Measurements from ENCODE around the gene CTDSPL.

CTDSPL gene

GRCh38 chr3:37974121-37975083 lies 112.7 kb downstream of the CTDSPL start:
- H3K4me1 ChIP-seq (ENCODE audit: control insufficient read depth, insufficient read depth, low read length), result no peaks in the 10 kb centered on the region
- no peaks in the 10 kb centered on the region for H3K9me3 ChIP-seq (ENCODE audit: control insufficient read depth, insufficient read depth, low read depth, low read length)
- POLR2A ChIA-PET, result interaction anchor here (1.0 kb wide), 1 partner anchor 22 kb away, joined by 3 read pairs; no protein-coding TSS in a partner anchor
- H3K36me3 ChIP-seq (ENCODE audit: control insufficient read depth in 2 of 2, insufficient read depth in 1 of 2, low read length in 2 of 2), result peaks cover 0 to 17% of the 10 kb centered on the region in 2 experiments; a peak in 2 of 3 replicates
- CTCF ChIA-PET, result interaction anchor here (0.6 to 4.6 kb wide), 23 partner anchors 9 to 1234 kb away, joined by 3 to 37 read pairs (median 4); no protein-coding TSS in a partner anchor
- H3K4me3 ChIP-seq (ENCODE audit: low read depth, low read length), result no peak overlapping the region
- TF ChIP-seq, protein P1, sequence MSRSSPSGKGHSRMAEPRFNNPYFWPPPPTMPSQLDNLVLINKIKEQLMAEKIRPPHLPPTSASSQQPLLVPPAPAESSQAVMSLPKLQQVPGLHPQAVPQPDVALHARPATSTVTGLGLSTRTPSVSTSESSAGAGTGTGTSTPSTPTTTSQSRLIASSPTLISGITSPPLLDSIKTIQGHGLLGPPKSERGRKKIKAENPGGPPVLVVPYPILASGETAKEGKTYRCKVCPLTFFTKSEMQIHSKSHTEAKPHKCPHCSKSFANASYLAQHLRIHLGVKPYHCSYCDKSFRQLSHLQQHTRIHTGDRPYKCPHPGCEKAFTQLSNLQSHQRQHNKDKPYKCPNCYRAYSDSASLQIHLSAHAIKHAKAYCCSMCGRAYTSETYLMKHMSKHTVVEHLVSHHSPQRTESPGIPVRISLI (tag by site-specific recombination; IDR thresholded peaks at IDR 0.05), result no peak
- TF ChIP-seq ZNF558 (tag by site-specific recombination; IDR thresholded peaks at IDR 0.05), result no peak
- TF ChIP-seq ZNF354C (tag by site-specific recombination; IDR thresholded peaks at IDR 0.05; ENCODE audit: borderline replicate concordance, low read depth), result no peak
- TF ChIP-seq CTCF (tag by site-specific recombination; IDR thresholded peaks at IDR 0.05), result peak; percentile 69
- no peak for TF ChIP-seq SCRT1 (tag by site-specific recombination; IDR thresholded peaks at IDR 0.05; ENCODE audit: borderline replicate concordance)
- TF ChIP-seq ZNF157 (tag by site-specific recombination; IDR thresholded peaks at IDR 0.05), result no peak
- peak; percentile 35 for TF ChIP-seq ZNF654 (tag by site-specific recombination; IDR thresholded peaks at IDR 0.05; ENCODE audit: low read depth)
- TF ChIP-seq ZSCAN16 (tag by site-specific recombination; IDR thresholded peaks at IDR 0.05), result 0 out of 2 replicates have a peak, but pooled peaks have one; percentile 67
- no peak for TF ChIP-seq ZNF202 (tag by site-specific recombination; IDR thresholded peaks at IDR 0.05; ENCODE audit: borderline replicate concordance)
- TF ChIP-seq, protein P2, sequence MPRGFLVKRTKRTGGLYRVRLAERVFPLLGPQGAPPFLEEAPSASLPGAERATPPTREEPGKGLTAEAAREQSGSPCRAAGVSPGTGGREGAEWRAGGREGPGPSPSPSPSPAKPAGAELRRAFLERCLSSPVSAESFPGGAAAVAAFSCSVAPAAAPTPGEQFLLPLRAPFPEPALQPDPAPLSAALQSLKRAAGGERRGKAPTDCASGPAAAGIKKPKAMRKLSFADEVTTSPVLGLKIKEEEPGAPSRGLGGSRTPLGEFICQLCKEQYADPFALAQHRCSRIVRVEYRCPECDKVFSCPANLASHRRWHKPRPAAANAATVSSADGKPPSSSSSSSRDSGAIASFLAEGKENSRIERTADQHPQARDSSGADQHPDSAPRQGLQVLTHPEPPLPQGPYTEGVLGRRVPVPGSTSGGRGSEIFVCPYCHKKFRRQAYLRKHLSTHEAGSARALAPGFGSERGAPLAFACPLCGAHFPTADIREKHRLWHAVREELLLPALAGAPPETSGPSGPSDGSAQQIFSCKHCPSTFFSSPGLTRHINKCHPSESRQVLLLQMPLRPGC (tag by site-specific recombination; IDR thresholded peaks at IDR 0.05), result no peak
- no peak for TF ChIP-seq ZBTB20 (tag by site-specific recombination; IDR thresholded peaks at IDR 0.05)
- TF ChIP-seq, protein P3, sequence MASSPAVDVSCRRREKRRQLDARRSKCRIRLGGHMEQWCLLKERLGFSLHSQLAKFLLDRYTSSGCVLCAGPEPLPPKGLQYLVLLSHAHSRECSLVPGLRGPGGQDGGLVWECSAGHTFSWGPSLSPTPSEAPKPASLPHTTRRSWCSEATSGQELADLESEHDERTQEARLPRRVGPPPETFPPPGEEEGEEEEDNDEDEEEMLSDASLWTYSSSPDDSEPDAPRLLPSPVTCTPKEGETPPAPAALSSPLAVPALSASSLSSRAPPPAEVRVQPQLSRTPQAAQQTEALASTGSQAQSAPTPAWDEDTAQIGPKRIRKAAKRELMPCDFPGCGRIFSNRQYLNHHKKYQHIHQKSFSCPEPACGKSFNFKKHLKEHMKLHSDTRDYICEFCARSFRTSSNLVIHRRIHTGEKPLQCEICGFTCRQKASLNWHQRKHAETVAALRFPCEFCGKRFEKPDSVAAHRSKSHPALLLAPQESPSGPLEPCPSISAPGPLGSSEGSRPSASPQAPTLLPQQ (tag by site-specific recombination; IDR thresholded peaks at IDR 0.05), result no peak
- TF ChIP-seq EGR2 (tag by site-specific recombination; IDR thresholded peaks at IDR 0.05; ENCODE audit: low read depth), result no peak
- TF ChIP-seq GLI2 (tag by site-specific recombination; IDR thresholded peaks at IDR 0.05; ENCODE audit: borderline replicate concordance, low read depth), result no peak
- H3K27ac ChIP-seq (ENCODE audit: extremely low read depth, low read depth, low read length), result no peak overlapping the region

GRCh38 chr3:37979541-37980461 lies 118.1 kb downstream of the CTDSPL start:
- no peaks in the 10 kb centered on the region for H3K9me3 ChIP-seq (ENCODE audit: control insufficient read depth, insufficient read depth, low read depth, low read length)
- no peak overlapping the region for H3K4me3 ChIP-seq (ENCODE audit: low read depth, low read length)
- ChIA-PET POLR2A (no interaction called here), CTCF (interaction anchor here (0.6 to 1.7 kb wide), 7 partner anchors 8 to 248 kb away, joined by 3 to 6 read pairs (median 3); no protein-coding TSS in a partner anchor)
- H3K4me1 ChIP-seq (ENCODE audit: control insufficient read depth, insufficient read depth, low read length), result no peaks in the 10 kb centered on the region
- peaks cover 0 to 33% of the 10 kb centered on the region in 2 experiments; a peak in 2 of 3 replicates for H3K36me3 ChIP-seq (ENCODE audit: control insufficient read depth in 2 of 2, insufficient read depth in 1 of 2, low read length in 2 of 2)
- no peak overlapping the region for H3K27ac ChIP-seq (ENCODE audit: extremely low read depth, low read depth, low read length)
- TF ChIP-seq, protein P4, sequence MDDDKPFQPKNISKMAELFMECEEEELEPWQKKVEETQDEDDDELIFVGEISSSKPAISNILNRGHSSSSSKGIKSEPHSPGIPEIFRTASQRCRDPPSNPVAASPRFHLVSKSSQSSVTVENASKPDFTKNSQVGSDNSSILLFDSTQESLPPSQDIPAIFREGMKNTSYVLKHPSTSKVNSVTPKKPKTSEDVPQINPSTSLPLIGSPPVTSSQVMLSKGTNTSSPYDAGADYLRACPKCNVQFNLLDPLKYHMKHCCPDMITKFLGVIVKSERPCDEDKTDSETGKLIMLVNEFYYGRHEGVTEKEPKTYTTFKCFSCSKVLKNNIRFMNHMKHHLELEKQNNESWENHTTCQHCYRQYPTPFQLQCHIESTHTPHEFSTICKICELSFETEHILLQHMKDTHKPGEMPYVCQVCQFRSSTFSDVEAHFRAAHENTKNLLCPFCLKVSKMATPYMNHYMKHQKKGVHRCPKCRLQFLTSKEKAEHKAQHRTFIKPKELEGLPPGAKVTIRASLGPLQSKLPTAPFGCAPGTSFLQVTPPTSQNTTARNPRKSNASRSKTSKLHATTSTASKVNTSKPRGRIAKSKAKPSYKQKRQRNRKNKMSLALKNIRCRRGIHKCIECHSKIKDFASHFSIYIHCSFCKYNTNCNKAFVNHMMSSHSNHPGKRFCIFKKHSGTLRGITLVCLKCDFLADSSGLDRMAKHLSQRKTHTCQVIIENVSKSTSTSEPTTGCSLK (tag by site-specific recombination; IDR thresholded peaks at IDR 0.05), result no peak
- TF ChIP-seq ZNF239 (tag by site-specific recombination; IDR thresholded peaks at IDR 0.05) (no peak), ZBTB26 (tag by site-specific recombination; optimal IDR thresholded peaks at IDR 0.05) (no peak), ZNF394 (tag by site-specific recombination; IDR thresholded peaks at IDR 0.05; ENCODE audit: borderline replicate concordance) (no peak), ZNF747 (tag by site-specific recombination; IDR thresholded peaks at IDR 0.05) (no peak), ZNF501 (tag by site-specific recombination; IDR thresholded peaks at IDR 0.05) (no peak)
